Measurements from ENCODE around the gene OR13C5.

DNA sequence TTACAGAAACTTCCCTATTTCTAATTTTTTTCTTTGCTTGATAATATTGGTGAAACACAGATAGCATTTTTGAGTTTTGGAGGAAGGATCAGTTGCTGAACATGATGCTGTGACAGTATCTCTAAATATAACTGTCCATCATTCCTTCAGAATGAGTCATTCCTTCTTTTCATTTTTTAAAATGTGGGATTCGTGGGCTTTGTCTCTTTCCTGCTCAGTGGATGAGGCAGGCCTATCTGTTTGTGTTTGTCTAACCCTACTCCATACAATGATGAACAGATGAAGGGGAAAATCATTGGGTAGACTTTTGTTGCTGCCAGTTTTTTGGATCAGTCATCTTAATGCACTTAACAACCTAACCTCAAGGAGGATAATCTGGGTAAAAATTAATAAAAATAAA, 46.0 kb downstream of the OR13C5 start:
- TF ChIP-seq, protein P1, sequence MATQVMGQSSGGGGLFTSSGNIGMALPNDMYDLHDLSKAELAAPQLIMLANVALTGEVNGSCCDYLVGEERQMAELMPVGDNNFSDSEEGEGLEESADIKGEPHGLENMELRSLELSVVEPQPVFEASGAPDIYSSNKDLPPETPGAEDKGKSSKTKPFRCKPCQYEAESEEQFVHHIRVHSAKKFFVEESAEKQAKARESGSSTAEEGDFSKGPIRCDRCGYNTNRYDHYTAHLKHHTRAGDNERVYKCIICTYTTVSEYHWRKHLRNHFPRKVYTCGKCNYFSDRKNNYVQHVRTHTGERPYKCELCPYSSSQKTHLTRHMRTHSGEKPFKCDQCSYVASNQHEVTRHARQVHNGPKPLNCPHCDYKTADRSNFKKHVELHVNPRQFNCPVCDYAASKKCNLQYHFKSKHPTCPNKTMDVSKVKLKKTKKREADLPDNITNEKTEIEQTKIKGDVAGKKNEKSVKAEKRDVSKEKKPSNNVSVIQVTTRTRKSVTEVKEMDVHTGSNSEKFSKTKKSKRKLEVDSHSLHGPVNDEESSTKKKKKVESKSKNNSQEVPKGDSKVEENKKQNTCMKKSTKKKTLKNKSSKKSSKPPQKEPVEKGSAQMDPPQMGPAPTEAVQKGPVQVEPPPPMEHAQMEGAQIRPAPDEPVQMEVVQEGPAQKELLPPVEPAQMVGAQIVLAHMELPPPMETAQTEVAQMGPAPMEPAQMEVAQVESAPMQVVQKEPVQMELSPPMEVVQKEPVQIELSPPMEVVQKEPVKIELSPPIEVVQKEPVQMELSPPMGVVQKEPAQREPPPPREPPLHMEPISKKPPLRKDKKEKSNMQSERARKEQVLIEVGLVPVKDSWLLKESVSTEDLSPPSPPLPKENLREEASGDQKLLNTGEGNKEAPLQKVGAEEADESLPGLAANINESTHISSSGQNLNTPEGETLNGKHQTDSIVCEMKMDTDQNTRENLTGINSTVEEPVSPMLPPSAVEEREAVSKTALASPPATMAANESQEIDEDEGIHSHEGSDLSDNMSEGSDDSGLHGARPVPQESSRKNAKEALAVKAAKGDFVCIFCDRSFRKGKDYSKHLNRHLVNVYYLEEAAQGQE (IDR thresholded peaks at IDR 0.05) = no peak
- TF ChIP-seq RCOR1 (IDR thresholded peaks at IDR 0.05; ENCODE audit: low read depth, low read length) (no peak), FOSB (CRISPR knock-in tag; IDR thresholded peaks at IDR 0.05) (no peak), CHD2 (IDR thresholded peaks at IDR 0.05; ENCODE audit: low read length, partially characterized antibody) (no peak), KDM5A (IDR thresholded peaks at IDR 0.05) (no peak), POLR2A (IDR thresholded peaks at IDR 0.05; ENCODE audit: low read length) (no peak), RFX5 (IDR thresholded peaks at IDR 0.05) (no peak), RAD21 (conservative IDR thresholded peaks at IDR 0.05 in 1 of 2, IDR thresholded peaks at IDR 0.05 in 1 of 2) (no peak), CEBPB (IDR thresholded peaks at IDR 0.05) (no peak), EP300 (IDR thresholded peaks at IDR 0.05) (no peak)
- TF ChIP-seq, protein P2, sequence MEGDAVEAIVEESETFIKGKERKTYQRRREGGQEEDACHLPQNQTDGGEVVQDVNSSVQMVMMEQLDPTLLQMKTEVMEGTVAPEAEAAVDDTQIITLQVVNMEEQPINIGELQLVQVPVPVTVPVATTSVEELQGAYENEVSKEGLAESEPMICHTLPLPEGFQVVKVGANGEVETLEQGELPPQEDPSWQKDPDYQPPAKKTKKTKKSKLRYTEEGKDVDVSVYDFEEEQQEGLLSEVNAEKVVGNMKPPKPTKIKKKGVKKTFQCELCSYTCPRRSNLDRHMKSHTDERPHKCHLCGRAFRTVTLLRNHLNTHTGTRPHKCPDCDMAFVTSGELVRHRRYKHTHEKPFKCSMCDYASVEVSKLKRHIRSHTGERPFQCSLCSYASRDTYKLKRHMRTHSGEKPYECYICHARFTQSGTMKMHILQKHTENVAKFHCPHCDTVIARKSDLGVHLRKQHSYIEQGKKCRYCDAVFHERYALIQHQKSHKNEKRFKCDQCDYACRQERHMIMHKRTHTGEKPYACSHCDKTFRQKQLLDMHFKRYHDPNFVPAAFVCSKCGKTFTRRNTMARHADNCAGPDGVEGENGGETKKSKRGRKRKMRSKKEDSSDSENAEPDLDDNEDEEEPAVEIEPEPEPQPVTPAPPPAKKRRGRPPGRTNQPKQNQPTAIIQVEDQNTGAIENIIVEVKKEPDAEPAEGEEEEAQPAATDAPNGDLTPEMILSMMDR (IDR thresholded peaks at IDR 0.05) = no peak

Measured in A549 (cell line).